Stimulated activated CD8-positive, alpha-beta memory T cell treated with anti-CD3 and anti-CD28 coated beads, Interleukin-12 subunit alpha, Interleukin-12 subunit beta, amount 100 ng/mL, for 4 hours (primary cell): ENCODE measurements around the gene PPP1R9A.

Experiments
- DNase-seq: peaks from one replicate; pipeline ENCODE4 v3.0.0-alpha.2; 2020; ENCODE audit warnings: low read depth

The PPP1R9A gene

DNA sequence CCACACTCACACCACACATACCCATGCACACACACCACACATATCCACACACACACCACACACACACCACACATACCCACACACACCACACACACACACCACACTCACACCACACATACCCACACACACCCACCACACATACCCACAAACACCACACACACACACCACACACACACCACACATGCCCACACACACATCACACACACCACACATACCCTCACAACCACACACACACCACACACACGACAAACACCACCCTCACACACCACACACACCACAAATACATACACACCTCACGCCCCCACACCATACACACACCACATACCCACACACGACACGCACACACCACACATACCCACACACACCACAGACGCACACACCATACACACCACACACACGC is 297.2 kb downstream of the PPP1R9A start:
- DNase-seq, result no peak

- no peak for DNase-seq
These were observed 298.4 kb downstream of the PPP1R9A start for GRCh38 chr7:95205665-95206225.

DNA sequence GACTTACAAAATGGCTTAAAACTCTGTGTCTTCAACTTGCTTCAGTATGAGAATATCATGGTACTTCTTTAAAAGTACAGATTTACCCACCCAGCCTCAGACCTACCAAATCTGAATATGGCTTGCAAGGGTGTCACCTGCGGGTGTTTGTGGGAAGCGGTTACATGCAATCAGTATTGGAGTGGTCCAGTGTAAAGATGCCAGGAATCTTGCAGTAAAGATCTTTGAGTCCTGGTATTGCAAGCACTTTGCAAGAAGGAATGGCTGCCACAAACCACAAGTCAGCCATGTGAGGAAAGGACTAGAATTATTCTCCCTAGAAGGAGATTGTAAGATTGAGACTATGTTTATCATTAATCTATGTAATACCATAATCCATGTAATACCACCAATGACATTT is 301.9 kb downstream of the PPP1R9A start:
- no peak for DNase-seq

- no peak for DNase-seq
These were observed 302.4 kb downstream of the PPP1R9A start for GRCh38 chr7:95209788-95210187.

- DNase-seq, result no peak
These were observed 305.8 kb downstream of the PPP1R9A start for GRCh38 chr7:95213148-95213547.

GRCh38 chr7:95213809-95214492 is 306.6 kb downstream of the PPP1R9A start:
- DNase-seq, result no peak

DNA sequence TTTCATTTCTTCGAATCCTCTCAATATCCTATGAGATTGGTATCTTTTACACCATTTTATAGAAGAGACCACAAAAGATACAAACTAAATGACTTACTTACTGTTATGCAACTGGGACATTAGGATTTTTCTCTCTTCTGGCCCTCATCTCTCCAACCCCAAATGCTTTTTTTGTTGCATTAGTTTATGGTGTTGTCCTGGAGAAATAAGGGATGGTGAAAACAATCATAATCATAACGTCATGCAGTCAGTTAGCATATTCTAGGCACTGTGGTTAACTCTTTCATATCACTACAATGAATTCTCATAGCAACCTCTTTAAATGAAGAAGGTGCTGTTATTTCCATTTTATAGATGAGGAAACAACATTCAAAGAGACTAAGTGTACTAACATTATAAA is 312.3 kb downstream of the PPP1R9A start:
- no peak for DNase-seq

DNA sequence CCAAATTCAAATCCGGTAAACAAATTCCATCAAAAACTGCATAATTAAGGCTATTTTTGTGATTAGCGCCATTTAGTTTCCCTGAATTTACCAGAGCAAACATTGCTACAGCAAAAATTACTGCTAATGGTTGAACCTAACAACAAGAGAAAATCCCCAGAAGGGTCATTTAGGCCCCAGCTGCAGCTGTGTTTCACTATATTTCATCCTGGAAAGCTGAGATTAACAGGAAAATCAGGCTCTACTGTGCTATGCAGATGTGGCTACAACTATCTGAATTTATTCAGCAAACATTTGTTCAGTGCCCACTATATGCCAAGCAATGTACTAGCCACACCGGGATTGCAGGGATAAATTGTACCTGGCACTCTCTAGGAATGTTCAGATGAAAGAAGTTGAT is 312.9 kb downstream of the PPP1R9A start:
- no peak for DNase-seq

- DNase-seq, result no peak
These were observed 317.9 kb downstream of the PPP1R9A start for GRCh38 chr7:95225301-95225700.

GRCh38 chr7:95229301-95229700 is 321.9 kb downstream of the PPP1R9A start:
- DNase-seq, result no peak

DNA sequence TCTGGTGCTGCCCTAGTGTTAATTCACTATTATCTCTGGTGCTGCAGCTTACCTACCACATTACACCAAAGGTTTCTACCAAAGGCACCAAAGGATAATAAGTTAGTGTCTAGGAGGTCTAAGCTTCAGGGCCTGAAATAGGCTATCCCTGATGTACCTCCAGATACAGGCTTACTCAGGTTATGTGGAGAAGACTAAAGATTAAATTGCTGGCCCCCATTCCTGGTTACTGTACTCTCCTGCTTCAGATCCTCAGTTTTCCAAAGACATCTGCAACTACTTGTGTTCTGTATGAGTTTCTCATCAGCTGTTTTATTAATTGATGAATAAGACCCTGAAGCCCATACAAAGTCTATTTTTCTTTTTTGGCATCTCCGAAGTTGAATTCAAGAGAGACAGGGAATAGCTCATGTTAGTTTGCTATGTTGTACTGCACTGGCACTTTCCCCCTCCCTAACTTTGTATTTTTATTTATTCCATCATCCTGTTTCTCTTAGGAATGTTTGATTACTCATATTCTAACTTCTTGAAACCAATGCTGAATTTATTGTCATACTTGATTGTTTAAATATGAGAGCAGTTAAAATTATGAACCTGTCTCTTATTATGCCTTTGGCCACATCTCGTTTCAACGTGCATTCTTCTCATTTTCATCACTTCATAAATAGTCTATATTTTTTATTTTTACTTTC is 331.0 kb downstream of the PPP1R9A start:
- no peak for DNase-seq

DNA sequence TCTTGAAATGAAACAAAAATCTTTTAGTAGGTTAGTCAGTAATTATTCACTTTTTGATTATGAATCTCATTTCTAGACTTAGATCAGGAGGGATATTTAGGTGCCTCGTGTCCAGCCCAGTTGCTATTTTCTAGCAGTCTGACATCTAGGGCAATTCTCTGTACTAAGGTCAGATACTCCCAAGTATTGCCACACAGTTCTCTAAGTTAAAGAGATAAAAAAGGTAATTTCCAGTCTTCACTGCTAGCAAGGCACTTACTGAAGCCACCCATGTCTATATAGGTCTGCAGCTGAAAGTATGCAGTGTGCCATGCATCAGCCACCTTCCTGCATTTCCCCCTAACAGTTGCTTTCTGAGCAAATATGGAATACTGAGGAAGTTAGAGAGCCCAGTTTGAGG is 333.5 kb downstream of the PPP1R9A start:
- no peak for DNase-seq

DNA sequence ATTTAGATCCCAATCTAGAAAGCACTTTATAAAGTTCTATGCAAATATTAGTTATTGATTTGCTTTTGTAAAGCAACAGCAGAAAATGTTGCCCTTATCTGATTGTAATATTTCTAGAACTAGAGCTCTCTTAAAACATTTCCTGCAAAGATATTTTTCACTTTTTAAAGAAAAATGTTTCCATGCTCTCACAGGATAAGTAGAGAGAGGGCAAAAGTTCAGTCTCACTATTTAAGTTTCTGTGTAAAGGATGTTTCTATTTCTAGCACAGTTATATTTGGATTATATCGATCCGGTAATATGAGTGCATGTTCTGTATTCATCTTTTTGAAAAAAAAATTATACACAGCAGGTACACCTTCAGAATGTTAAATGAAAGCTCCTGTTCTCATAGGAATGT is 334.9 kb downstream of the PPP1R9A start:
- no peak for DNase-seq

DNA sequence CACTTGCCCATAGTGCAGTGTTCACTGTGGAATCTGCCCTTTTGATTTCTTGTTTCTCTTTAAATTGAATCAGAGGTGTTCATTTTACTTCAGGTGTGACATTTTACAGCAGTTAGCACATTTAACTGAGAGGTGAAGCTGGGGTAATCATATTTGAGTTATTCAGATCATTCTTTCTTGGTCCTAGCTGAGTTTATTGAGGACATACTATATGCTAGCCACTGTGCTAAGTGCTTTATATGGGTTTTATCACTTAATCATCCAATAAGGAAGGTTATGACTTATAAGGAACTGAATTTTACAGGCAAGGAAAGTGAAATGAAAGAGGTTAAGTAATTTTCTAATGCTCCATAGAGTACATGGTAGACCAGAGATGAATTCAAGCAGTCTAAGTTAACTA is 337.2 kb downstream of the PPP1R9A start:
- DNase-seq, result no peak

DNA sequence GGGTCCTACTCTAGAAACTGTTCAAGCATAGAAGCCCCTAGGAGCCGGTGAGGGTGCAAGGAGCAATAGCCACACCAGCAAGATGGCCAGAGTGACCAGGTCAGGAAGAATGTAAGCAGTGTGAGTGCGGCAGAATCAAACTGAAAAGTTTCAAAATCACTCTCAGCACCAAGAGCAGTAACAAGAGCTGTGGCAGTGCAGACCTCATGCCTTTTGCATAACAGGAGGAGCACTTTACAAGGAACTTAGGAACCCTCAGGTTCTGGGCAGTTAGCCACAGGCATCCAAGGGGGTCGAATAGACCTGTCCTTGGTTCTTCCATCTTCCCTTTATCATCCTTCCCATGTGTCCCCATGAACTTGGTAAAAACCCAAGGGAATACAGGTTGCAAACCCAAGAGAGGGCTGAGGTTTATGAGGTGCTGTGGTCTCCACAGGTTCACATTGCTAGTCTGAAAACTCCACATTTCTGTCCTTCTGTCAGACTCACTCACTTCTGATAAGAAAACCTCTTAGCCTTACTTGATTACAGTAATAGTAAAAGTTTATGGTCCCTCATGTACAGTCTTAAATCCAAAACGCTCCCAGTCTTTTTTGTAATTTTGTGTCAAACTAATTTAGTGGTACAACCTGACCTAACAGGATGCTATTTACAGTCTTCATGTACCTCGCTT is 338.6 kb downstream of the PPP1R9A start:
- no peak for DNase-seq

GRCh38 chr7:95246831-95247370 is 339.5 kb downstream of the PPP1R9A start:
- no peak for DNase-seq

DNA sequence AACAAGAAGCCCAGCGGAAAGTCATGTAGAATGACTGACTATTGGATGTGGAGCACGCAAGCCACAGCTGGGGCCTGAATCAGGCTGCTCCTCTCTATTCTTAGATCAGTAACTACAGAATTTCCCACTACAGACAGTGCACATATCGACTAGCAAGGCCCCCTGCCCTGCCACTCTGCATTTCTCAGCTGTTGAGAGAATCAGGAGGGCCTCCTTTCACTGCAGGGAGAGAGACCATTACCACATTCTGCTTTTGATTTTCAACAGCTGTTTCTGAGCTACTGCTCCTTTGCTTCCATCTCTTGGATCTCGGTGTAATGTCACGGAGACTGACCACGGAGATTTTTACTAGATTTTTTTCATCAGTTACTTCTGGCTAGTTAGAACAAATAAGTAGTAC is 343.2 kb downstream of the PPP1R9A start:
- DNase-seq, result no peak

- no peak for DNase-seq
These were observed 344.6 kb downstream of the PPP1R9A start for GRCh38 chr7:95251966-95252365.

DNA sequence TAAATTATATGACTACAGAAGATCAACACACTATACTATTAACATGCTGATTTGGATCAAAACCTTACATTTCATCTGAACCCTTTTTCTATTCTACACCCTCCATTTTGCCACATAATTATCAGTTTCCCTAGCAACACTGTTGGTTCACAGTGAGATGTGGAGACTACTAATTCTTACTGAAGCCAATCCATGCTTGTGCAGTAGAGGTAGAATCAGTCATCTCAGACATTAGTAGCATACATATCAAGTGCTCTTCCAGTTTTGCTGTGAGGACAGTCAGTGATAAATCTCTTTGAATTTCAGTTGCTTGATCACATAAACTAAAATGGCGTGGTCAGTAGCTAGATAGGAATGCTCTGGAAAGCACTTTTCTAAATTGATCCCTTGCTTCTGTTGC is 346.6 kb downstream of the PPP1R9A start:
- no peak for DNase-seq

DNA sequence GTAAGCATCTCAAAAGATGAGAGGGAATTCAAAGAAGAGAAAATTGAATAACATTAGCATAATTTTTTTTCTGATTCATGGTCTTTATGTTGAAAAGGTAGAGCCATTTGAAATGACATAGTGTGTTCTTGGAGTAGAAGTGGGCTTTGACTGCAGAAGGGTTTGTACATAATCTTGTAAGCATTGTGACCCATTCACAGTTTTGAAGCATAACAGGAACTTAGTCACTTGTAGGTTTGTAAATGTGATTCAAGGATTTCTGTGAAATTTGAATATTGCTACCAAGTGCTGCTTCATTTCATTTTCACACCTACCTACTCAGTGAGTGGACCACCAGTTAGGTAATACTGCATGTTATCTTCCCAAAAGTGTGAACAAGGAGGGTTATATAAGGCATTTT is 348.3 kb downstream of the PPP1R9A start:
- no peak for DNase-seq

DNA sequence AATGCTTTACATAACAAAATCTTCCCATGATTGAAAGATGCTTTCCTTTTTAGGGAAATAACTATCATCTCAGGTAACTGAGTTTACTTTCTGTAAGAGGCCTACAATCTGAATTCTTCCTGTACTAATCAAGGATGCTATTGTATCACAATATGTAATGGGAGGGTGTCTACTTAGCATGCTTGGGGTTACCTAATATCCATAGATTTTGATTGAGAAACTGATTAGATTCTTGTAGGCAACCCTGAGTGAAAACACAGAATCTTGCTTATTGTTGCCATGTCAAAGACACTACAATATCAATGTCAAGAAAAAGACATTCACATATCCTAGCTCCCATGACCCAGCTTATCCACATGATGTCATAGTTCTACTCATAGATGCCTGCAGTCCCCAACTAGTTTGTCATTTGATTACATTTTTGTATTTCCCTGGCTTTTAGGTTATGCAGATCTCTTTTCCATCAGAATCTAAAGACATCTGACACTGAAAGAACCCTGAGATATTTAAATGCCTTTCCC is 354.6 kb downstream of the PPP1R9A start:
- DNase-seq, result no peak

GRCh38 chr7:95262875-95263274 is 355.5 kb downstream of the PPP1R9A start:
- DNase-seq, result no peak
